Measurements from ENCODE around the gene GABBR1.

DNA sequence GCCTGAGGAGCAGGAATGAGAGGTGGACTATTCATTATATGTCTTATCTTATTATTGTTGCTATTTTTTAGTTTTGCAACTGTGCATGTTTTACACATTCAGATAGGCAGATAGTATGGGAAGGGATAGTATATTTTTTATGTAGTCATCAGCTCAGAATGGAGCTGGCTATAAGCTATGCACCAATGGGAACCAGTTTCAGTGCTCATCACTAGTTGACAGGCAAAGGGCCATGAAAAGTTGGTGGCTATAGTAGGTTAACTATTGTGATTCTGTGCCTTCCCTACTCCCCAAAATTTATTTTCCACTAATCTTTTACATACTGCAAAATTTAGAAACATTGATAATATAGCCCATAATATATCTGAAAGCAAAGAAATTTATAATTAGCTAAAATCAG is 68.1 kb downstream of the GABBR1 start:
- TF ChIP-seq POLR2A (IDR thresholded peaks at IDR 0.05; ENCODE audit: low read depth, low read length): no peak
- TF ChIP-seq POLR2AphosphoS5 (IDR thresholded peaks at IDR 0.05; ENCODE audit: low read depth, low read length): no peak

All from GM12892 (cell line).